Measurements from ENCODE around the gene ROR2. TPM values are rescaled to one million over a fixed set of nuclear protein-coding genes. Genes with fewer than 3 reads are reported as not detected.
A peak's percentile ranks its signal among the peaks of the same experiment; 100 is the strongest.
"Not testable (repeated sequence)": the region's sequence is repeated elsewhere in the genome, so short reads cannot be mapped to it uniquely, and the experiment has no call there.

Gene ROR2
- total RNA-seq, 1 donor = 13.8 TPM

- Histone ChIP-seq H3K4me1 (ENCODE audit: insufficient read depth, low read length) (peaks cover 23% of the 10 kb centered on the region), H3K27ac (ENCODE audit: low read depth, low read length) (no peak overlapping the region), H4K20me1 (ENCODE audit: insufficient read depth, low read length) (no peaks in the 10 kb centered on the region), H3K4me3 (ENCODE audit: insufficient read depth, low read length) (no peak overlapping the region), H3K79me2 (ENCODE audit: insufficient read depth, low read length) (no peaks in the 10 kb centered on the region), H3K9me3 (ENCODE audit: low read depth, low read length) (no peaks in the 10 kb centered on the region), H3K4me2 (ENCODE audit: insufficient read depth, low read length) (no peak overlapping the region), H3K27me3 (ENCODE audit: insufficient read depth, low read length) (no peaks in the 10 kb centered on the region), H2AFZ (ENCODE audit: low read length) (no peak overlapping the region), H3K36me3 (ENCODE audit: insufficient read depth, low read length) (no peaks in the 10 kb centered on the region)
- no peak for DNase-seq (ENCODE audit: insufficient read length, low spot score, missing footprints)
- no peak for TF ChIP-seq CTCF (IDR thresholded peaks at IDR 0.05; ENCODE audit: extremely low read depth, low read depth, low read length)
Measured at GRCh38 chr9:91517801-91518200, 432.2 kb downstream of the ROR2 start.

GRCh38 chr9:91517332-91517731 is 432.7 kb downstream of the ROR2 start:
- H3K27ac ChIP-seq (ENCODE audit: low read depth, low read length); DNase-seq (ENCODE audit: insufficient read length, low spot score, missing footprints); H3K79me2 ChIP-seq (ENCODE audit: insufficient read depth, low read length); H4K20me1 ChIP-seq (ENCODE audit: insufficient read depth, low read length); H3K27me3 ChIP-seq (ENCODE audit: insufficient read depth, low read length); H3K4me3 ChIP-seq (ENCODE audit: insufficient read depth, low read length); H2AFZ ChIP-seq (ENCODE audit: low read length); H3K4me2 ChIP-seq (ENCODE audit: insufficient read depth, low read length); H3K9me3 ChIP-seq (ENCODE audit: low read depth, low read length); H3K36me3 ChIP-seq (ENCODE audit: insufficient read depth, low read length): not testable (repeated sequence)
- H3K4me1 ChIP-seq (ENCODE audit: insufficient read depth, low read length) = peaks cover 23% of the 10 kb centered on the region

- Histone ChIP-seq H3K4me1 (ENCODE audit: insufficient read depth, low read length) (peaks cover 23% of the 10 kb centered on the region), H3K27ac (ENCODE audit: low read depth, low read length) (no peak overlapping the region), H3K36me3 (ENCODE audit: insufficient read depth, low read length) (no peaks in the 10 kb centered on the region), H2AFZ (ENCODE audit: low read length) (no peak overlapping the region), H3K4me2 (ENCODE audit: insufficient read depth, low read length) (no peak overlapping the region), H3K79me2 (ENCODE audit: insufficient read depth, low read length) (no peaks in the 10 kb centered on the region), H3K27me3 (ENCODE audit: insufficient read depth, low read length) (no peaks in the 10 kb centered on the region), H4K20me1 (ENCODE audit: insufficient read depth, low read length) (no peaks in the 10 kb centered on the region), H3K9me3 (ENCODE audit: low read depth, low read length) (no peaks in the 10 kb centered on the region), H3K4me3 (ENCODE audit: insufficient read depth, low read length) (no peak overlapping the region)
- no peak for TF ChIP-seq CTCF (IDR thresholded peaks at IDR 0.05; ENCODE audit: extremely low read depth, low read depth, low read length)
- no peak for DNase-seq (ENCODE audit: insufficient read length, low spot score, missing footprints)
Measured at GRCh38 chr9:91516777-91517176, 433.3 kb downstream of the ROR2 start.

- no peak for DNase-seq (ENCODE audit: insufficient read length, low spot score, missing footprints)
- no peaks in the 10 kb centered on the region for H3K9me3 ChIP-seq (ENCODE audit: low read depth, low read length)
- H3K4me2 ChIP-seq (ENCODE audit: insufficient read depth, low read length) = peak overlapping the region; percentile 76
- H3K27ac ChIP-seq (ENCODE audit: low read depth, low read length) = peak overlapping the region; percentile 98
- no peak for TF ChIP-seq CTCF (IDR thresholded peaks at IDR 0.05; ENCODE audit: extremely low read depth, low read depth, low read length)
- H3K4me3 ChIP-seq (ENCODE audit: insufficient read depth, low read length) = peak overlapping the region; percentile 62
- no peaks in the 10 kb centered on the region for H3K27me3 ChIP-seq (ENCODE audit: insufficient read depth, low read length)
- peaks cover 23% of the 10 kb centered on the region for H3K4me1 ChIP-seq (ENCODE audit: insufficient read depth, low read length)
- H4K20me1 ChIP-seq (ENCODE audit: insufficient read depth, low read length) = no peaks in the 10 kb centered on the region
- peak overlapping the region; percentile 58 for H2AFZ ChIP-seq (ENCODE audit: low read length)
- H3K79me2 ChIP-seq (ENCODE audit: insufficient read depth, low read length) = no peaks in the 10 kb centered on the region
- no peaks in the 10 kb centered on the region for H3K36me3 ChIP-seq (ENCODE audit: insufficient read depth, low read length)
Measured at GRCh38 chr9:91516081-91516480, 433.9 kb downstream of the ROR2 start.

Measured in osteoblast (primary cell).